Right ventricle myocardium inferior (tissue), 1 donor: ENCODE measurements around the gene C22orf23. TPM values are rescaled to one million over a fixed set of nuclear protein-coding genes. Genes with fewer than 3 reads are reported as not detected.
"Not testable (repeated sequence)": the region's sequence is repeated elsewhere in the genome, so short reads cannot be mapped to it uniquely, and the experiment has no call there.

Experiments
- ATAC-seq: fragments of 200-7000 bp; cut with Tn5 transposase; one replicate; pipeline ENCODE4 v1.9.1; 2020; ENCODE audit warnings: mild to moderate bottlenecking, moderate library complexity
- DNase-seq: peaks from one replicate; pipeline ENCODE4 v3.0.0; 2021; ENCODE audit errors: missing footprints
- intact Hi-C: fragments of 100-400 bp; cut with DNase I; formaldehyde crosslinking; loops from one replicate; pipeline ENCODE4 v1.11.0; 2022
- total RNA-seq: library from RNA; stranded (reverse); fragmentation: NEBNext Ultra II Directional; extraction: Animal tissue kit (Norgen Biotek cat#: 25700); gene quantifications from one replicate; pipeline ENCODE4 v1.2.1, GENCODE V29; 2021
- donor health status: DM: no; HTN: yes; CAD: no; lungs with severe emphysema.

Gene C22orf23
- total RNA-seq, 1 donor from 2014 or later, result 0.68 TPM

DNA sequence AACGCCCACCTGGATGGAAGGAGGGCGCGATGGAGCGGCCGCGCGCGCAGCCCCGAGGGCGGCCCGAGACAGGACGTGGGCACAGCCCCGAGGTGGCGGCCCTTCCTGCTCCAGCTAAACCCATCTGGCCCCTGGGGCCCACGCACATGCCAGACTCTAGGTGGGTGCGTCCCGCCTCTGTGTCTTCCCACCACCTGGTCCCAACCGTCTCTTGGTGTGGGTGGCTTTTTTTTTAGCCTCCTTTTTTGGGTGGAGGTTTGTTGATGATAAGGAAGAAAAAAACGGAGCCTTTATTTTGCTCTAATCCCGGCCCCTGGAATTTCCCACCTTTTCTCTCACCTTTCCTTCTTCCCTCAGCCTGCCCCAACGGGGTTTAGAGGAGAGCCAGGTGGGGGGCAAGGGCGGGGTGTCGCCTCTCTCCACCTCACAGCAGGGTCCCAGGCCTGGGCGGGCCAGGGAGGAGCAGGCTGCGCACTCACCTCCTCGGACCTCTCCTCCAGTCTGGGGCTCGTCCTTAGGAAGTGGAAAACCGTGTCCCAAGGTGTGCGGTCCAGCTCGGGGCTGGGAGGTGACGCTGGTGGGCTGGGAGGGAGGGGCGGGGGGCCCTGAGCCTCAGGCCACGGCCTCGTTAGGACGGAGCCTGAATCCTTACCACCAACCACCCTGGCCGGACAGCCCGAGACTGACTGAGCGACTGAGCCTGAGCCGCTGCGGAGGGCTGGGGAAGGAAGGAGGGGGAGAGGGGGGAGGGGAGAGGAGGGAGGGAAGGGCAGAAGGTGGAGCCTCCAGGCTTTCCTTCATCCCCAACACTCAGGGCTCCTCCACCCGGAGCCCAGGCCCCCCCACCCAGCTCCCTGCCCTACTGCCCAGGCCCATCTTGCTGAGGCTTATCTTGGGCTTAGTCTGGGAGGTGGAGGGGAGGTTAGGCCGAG, 30.7 kb upstream of the C22orf23 start, which contains the start of gene SOX10:
SOX10 (minus strand) TSS at position 696 of the 932 bp plus-strand sequence. CDS start 771 bp downstream, outside the sequence.
- DNase-seq, result no peak
- no peak for ATAC-seq
- intact Hi-C loops, result no loop called here

DNA sequence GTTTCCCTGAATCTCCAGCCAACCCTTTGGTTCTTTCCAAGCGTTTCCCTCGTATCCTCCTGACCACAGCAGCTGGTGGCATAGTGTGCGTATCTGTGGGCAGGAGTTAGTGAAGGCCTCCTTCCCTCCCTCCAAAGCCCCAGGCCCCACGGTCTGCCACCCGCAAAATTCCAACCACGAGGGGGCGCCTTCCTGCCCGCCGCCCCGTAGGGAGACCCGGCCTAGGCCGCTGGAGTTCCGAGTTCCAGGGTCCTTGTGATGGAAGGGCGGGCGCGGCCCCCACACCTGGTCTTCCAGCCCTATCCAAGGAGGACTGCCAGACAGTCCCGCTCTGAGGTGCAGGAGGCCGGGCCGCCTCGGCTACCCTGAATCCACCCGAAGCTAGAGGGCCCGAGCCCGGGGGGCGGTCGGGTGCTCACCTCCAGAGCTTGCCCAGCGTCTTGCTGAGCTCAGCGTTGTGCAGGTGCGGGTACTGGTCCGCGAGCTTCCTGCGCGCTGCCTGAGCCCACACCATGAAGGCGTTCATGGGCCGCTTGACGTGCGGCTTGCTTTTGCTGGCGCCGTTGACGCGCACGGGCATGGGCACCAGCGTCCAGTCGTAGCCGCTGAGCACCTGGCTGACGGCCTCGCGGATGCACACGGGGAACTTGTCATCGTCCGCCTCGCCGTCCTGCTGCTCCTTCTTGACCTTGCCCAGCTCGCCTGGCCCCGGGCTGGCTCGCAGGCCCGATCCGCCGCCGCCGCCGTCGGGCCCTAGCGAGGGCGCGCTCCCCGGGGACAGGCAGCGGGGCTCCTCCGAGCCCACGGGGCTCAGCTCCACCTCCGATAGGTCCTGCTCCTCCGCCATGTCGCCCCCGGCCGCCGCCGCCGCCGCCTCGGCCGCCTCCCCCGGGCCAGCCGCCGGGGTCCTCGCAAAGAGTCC, 29.8 kb upstream of the C22orf23 start:
- ATAC-seq, result no peak
- intact Hi-C loops, result no loop called here
- DNase-seq, result no peak

DNA sequence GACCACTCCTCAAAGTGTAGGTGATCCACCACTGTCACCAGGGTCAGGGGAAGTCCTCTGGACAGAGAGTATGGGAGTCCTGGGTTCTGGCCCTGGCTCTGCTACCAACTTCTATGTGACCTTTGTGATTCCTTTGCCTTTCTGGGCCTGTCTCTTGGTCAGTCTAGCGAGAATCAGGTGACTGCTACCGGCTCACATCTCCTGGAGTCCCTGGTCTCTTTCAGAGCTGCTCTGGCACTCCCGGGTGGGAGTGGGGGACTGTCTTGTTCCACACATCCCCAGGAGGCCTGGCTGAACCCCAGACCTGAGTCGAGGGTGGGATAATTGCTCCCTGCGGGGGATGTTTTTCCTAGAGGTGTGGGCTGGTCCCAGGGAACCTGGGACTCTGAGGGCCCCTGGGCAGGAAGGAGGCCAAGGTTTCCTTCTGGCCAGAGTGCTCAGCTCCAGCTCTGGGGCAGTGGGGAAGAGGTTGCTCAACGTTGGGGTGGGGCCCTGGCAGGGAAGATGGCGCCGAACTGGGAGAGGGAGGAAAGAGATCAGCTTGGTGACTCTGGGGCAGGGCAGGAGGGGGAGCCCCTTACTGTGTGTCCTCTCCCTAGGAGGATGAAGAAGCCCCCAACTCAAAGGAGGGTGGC, 28.9 kb upstream of the C22orf23 start:
- ATAC-seq (no peak), DNase-seq (no peak)
- intact Hi-C loops, result no loop called here

DNA sequence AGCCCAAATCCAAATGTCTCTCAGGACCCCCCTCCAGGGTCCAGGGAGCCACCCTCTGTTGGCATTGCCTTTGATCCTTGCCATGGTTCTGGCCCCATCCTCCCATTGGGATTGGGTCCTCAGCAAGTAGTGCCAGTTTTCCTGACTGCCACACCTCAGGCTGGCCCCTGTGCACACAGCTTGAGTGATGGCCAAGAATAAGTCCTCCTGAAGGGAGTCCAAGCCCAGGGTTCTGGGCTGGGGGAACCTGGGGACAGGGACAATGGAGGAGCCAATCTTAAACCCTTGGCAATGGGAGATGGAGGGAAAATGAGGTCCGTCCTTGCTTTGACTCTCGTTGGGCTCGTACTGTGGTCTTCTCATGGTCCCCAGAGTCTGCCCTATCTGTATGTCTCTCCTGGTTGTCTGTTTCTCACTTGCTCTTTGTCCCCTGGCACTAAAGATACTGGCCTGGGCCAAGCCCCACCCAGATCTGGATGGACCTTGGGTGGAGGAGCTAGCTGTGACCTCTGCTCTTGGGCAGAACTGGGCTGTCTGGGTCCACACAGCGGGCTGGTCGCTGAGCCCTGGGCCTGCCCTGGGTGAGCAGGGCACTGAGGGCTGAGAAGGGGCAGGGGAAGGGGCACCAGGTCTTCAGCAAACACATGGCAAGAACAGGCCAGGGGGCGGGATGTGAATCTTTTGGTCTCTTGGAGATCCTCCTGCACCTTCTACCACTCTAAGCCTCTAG, 28.0 kb upstream of the C22orf23 start:
- intact Hi-C loops, result no loop called here
- no peak for DNase-seq
- peak; percentile 40 for ATAC-seq

DNA sequence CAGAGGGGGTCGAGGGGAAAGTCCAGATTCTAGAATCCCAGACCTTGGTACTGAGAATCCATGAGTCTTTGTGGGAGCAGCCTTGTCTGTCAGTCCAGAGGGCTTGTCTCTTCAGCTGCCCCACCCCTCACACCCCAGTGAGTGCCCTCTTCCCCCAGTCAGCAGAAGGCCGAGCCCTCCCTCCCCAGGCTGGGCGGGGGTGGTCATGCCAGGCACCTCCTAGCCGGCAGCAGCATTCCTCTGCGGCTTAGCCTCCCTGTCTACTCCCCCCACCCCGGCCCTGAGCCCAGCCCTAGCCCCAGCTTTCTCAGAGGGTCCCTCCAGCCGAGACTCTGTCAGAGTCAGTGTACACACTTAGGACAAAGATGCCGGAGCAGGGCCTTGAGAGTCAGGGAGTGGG, 26.4 kb upstream of the C22orf23 start:
- intact Hi-C loops, result no loop called here
- ATAC-seq (no peak), DNase-seq (no peak)

DNA sequence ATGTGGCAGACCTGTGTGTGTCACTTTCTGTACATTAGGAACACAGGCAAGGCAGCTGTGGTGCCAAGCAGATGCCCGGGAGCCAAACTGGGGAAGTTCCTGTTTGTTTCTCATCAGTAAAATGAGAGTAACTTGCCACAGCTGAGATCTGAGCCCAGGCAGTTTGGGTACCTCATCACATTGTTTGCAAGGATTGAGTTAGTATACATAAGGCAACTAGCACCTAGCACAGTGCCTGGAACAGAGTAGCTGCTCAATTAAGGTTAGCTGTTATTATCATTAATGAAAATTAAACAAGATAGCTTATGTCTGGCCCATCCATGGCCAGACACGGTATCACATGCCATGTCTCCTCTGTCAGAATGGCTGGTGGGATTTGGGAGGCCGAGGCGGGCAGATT, 23.1 kb upstream of the C22orf23 start:
- no peak for ATAC-seq
- no peak for DNase-seq
- intact Hi-C loops, result no loop called here

DNA sequence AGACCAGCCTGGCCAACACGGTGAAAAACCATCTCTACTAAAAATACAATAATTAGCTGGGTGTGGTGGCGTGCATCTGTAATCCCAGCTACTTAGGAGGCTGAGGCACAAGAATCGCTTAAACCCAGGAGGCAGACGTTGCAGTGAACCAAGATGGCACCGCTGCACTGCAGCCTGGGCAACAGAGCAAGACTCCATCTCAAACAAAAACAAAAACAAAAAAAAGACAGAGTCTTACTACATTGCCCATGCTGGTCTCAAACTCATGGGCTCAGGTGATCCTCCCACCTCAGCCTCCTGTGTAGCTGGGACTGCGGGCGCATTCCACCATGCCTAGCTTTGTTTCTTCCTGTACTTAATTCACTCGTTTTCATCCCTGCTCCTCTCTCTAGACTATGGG, 22.6 kb upstream of the C22orf23 start:
- intact Hi-C loops, result not testable (repeated sequence)
- DNase-seq, result peak; percentile 27

DNA sequence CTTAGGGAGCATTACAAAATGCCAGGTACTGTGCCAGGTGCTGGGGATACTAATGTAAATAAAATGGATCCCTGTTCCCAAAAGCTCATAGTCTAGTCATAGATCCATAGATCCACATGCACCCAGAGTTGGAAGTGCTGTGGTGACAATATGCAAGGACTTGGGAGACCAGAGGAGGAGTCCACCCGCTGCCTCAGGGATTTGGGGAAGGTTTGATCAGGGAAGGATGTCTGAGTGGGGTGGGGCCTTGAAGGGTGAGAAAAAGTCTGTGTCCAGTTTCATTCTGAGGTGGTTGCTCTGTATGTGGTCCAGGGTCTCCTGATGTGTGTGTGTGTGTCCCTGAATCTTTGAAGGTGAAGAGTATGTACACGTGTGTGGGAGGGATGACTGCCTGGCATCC, 21.8 kb upstream of the C22orf23 start:
- intact Hi-C loops, result no loop called here
- DNase-seq (no peak), ATAC-seq (no peak)

More for the DNA sequence above, 22.6 kb upstream of the C22orf23 start:
- not testable (repeated sequence) for ATAC-seq

DNA sequence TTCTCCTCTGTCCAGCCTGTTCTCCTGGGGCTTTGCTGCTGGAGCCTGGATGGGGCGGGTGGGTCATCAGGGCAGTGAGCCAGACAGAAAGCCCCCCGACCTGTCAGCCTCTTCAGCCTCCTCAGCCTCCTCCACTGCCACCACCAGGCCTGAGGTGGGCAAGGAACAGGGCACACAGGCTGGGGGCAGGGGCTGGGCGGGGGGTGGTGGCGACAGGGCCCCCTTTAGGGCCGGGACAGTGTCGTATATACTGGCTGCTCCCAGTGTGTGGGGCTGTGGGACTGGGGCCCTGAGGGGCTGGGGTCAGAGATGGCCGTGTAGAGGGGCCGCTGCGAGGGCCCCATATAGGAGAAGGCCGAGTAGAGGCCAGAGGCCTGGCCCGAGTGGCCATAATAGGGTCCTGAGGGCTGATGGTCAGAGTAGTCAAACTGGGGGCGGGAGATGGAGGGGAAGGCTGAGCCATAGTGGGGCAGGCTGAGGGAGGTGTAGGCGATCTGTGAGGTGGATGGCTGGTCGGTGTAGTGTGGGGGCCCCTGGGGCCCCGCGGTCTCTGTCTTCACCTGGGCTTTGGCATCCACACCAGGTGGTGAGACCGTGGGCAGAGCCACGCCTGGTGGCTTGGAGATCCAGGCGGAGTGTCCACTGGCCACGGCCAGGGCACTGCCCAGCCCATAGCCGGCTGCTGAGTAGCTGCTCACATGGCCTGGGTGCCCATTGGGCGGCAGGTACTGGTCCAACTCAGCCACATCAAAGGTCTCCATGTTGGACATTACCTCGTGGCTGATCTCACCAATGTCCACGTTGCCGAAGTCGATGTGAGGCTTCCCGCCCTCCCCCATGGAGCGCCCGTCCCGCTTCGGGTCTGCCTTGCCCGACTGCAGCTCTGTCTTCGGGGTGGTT, 20.1 kb upstream of the C22orf23 start:
- DNase-seq (peak; percentile 43), ATAC-seq (no peak)
- intact Hi-C loops, result no loop called here

DNA sequence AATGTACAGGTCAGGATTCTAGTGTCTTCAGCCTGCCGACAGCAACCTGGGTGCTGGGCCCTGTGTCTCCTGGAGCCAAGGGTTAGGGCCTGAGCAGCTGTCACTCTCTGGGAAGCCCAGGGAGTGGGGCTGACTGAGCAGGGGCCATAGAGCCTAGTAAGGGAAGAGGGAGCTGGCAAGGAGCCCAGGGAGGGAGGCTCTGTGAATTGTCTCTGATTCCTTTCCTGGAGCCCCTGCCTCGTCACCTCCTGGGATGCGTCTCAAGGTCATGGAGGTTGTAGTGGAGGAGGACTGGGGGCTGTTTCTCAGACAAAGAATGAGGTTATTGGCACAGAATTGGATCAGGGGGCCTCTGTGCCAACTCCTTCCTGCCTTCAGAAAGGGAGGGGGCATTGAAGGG, 19.1 kb upstream of the C22orf23 start:
- DNase-seq (no peak), ATAC-seq (no peak)
- intact Hi-C loops, result no loop called here

DNA sequence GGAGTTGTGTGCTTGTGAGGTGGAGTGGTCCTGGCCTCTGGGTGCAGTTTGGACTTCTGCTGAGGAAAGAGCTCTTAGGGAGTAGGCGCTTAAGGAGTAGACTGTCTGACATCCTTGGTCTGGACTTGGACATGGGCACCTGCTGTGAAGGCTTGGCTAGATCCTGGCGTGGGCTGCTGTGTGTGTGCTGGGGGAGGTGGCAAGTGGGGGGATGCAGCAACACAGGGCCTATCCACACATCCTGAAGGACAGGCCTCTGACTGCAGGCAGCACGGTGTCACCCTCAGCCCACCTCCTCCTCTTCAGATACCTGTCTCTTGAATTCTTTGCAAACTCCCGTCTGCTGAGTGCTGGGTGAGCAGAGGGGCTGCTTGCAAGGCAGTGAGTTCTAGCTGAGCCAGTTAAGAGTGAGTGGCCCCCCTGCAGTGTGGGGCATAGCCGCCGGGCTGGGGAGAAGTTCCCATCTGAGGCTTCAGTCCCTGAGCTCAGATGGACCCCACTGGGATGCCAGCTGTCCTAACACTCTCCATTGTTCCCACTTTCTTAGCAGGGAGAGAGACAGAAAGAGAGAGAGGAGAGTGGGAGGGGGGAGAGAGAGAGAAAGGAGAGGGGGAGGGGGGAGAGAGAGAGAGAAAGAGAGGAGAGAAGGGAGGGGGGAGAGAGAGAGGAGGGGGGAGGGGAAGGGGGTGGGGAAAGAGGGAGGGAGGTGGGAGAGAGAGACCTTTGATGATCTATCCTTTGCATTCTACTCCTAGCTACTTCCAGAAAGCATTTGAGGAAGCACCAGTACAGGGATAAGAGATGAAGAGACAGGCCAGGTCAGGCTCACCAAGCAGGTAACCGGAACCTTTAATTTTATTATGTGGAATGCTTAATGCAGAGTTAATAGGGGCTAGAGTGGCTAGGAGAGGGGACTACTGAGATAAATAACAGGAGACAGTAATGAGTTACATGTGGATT, 18.4 kb upstream of the C22orf23 start:
- DNase-seq (no peak), ATAC-seq (no peak)
- intact Hi-C loops, result no loop called here

DNA sequence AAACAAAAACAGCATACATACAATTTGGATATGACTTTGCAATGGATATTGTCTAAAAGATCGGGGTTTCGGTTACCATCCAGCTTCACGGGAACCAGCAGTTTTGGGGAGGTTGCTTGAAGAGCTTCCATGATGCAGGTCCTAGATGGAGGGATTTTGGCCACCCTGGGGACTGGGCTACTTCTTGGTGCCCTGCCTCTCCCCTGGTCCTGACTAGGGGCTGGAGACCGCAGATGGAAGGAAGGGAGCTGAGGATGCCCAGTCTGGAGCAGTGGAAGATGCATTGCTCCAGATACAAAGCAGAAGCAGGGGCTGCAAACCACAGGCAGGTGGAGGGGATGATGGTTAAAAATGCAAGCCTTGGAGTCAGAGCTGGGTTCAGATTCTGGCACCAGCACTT, 17.5 kb upstream of the C22orf23 start:
- ATAC-seq, result no peak
- intact Hi-C loops, result no loop called here
- no peak for DNase-seq

DNA sequence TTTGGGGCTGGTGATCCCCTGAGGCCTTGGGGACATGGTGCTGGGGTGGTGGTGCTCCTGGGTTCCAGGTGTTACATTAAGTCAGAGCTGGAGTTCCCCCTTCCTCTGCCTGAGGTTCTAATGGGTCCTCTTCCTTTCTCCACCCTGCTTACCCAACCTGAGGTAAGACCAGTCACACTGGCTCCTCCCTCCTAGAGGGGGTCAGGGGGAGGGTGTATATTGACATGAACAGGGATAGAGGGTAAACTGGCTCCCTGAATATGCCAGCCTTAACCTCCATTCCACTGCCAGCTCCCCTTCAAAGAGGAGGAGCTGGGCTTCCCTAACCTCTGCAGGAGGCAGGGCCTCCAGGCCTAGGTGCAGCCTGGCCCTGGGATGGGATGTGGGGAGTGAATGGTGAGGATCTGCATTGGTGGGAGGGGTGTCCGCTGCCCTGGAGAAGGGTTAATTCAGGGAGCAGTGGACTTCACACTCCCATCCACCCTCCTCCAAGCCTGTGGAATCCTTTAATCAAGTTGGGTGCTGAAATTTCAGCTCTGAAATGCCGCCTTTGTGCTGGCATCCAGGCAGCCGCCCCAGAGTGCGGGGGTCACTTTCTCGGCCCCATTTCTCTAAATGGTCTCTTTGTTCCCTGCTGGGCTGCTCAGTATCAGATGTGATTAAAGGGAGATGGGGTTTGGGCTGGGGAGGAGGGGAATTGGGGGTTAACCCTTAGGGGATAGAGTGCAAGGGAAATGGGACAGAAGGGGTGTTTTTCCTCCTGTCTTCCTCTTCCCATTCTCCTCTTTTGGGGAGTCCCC, 15.3 kb upstream of the C22orf23 start:
- no peak for ATAC-seq
- DNase-seq, result no peak

DNA sequence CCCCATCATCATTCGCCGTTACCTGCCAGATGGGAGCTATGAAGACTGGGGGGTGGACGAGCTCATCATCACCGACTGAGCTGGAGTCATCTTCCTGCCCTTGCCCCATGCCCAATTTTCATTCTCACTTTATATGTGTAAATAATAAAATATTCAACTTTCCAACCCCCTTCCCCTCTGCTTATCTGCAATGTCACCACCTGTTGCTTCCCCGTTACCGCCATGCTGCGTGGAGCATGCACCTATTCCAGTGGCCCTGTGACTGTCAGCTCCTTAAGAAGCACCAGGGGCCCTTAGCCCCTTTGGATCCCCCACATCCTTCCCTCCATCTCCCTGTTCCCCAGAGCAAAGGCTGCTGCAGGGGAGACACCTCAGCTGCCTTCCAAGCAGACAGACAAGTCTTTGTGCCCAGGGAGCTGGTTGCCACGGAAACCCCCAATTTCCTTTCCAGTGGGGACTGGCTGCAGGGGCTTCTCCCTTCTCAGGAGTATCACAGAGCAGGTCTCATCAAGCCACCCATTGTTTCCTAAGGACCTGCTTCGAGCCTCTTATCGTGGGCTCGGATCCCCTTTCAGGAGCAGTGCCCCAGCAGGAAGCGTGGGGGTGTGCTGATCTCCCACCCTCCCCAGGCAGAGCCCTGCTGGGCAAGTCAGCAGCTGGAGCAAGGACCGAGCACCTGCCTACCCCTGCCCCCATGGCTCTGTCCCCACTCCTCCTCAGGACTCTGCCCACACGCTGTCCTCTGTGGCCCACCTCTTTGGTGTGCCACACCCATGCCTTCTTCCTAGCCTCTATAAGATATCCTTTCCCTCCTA, 14.4 kb upstream of the C22orf23 start:
- no peak for ATAC-seq
- no peak for DNase-seq
- intact Hi-C loops, result no loop called here

More for the DNA sequence above, 15.3 kb upstream of the C22orf23 start:
- intact Hi-C loops, result no loop called here

DNA sequence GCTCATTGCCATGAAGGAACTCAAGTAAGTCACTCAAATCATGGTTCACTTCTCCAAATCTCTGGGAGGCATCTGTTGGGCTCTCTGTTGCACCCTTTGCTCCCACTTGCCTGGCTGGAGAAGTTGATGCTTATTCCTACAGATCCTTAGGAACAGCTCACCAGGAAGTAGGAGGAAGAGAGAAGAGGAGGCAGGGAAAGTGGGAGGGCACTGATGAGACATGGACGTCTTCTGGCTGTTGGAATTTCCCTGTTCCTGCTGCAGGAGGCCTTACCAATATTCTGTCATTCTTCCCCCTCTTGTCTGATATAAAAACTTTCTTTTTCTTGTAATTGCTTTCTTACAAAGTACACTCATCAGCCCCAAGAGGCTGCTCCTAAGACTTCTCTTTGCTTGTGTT, 13.7 kb upstream of the C22orf23 start:
- intact Hi-C loops, result no loop called here
- ATAC-seq, result no peak
- no peak for DNase-seq
